Measurements from ENCODE around the gene SELENOK. TPM values are rescaled to one million over a fixed set of nuclear protein-coding genes. Genes with fewer than 3 reads are reported as not detected.

Gene SELENOK
- total and polyA plus RNA-seq, 2 of the 13 experiments (the other 11 are each of a cell fraction or from before 2014, with no cell fraction given), result 67.0 to 81.0 TPM

- TF ChIP-seq ZBTB2 (CRISPR knock-in tag; IDR thresholded peaks at IDR 0.05; ENCODE audit: low read depth), result 0 out of 2 replicates have a peak, but pooled peaks have one; percentile 44
- peak; percentile 82; the same call in 1 of the 2 replicates for TF ChIP-seq HIVEP1 (CRISPR knock-in tag; IDR thresholded peaks at IDR 0.05)
- TF ChIP-seq KLF9 (CRISPR knock-in tag; IDR thresholded peaks at IDR 0.05; ENCODE audit: low read depth), result no peak
- no peak for TF ChIP-seq SMARCE1 (IDR thresholded peaks at IDR 0.05; ENCODE audit: borderline replicate concordance)
- peak; percentile 95 for TF ChIP-seq HDAC1 (CRISPR knock-in tag; IDR thresholded peaks at IDR 0.05)
- TF ChIP-seq ZNF431 (CRISPR knock-in tag; IDR thresholded peaks at IDR 0.05; ENCODE audit: borderline replicate concordance, low read depth), result no peak; the same call in 1 of the 2 replicates
- TF ChIP-seq, protein P1, sequence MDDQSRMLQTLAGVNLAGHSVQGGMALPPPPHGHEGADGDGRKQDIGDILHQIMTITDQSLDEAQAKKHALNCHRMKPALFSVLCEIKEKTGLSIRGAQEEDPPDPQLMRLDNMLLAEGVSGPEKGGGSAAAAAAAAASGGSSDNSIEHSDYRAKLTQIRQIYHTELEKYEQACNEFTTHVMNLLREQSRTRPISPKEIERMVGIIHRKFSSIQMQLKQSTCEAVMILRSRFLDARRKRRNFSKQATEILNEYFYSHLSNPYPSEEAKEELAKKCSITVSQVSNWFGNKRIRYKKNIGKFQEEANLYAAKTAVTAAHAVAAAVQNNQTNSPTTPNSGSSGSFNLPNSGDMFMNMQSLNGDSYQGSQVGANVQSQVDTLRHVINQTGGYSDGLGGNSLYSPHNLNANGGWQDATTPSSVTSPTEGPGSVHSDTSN (CRISPR knock-in tag; IDR thresholded peaks at IDR 0.05; ENCODE audit: borderline replicate concordance), result 0 out of 2 replicates have a peak, but pooled peaks have one; percentile 19
- TF ChIP-seq RFX3 (CRISPR knock-in tag; IDR thresholded peaks at IDR 0.05), result no peak
- no peak for TF ChIP-seq LRRFIP1 (CRISPR knock-in tag; conservative IDR thresholded peaks at IDR 0.05)
- no peak for TF ChIP-seq PCBP2 (optimal IDR thresholded peaks at IDR 0.05; ENCODE audit: low read depth, low read length, poor library complexity, severe bottlenecking)
- TF ChIP-seq, protein P2, sequence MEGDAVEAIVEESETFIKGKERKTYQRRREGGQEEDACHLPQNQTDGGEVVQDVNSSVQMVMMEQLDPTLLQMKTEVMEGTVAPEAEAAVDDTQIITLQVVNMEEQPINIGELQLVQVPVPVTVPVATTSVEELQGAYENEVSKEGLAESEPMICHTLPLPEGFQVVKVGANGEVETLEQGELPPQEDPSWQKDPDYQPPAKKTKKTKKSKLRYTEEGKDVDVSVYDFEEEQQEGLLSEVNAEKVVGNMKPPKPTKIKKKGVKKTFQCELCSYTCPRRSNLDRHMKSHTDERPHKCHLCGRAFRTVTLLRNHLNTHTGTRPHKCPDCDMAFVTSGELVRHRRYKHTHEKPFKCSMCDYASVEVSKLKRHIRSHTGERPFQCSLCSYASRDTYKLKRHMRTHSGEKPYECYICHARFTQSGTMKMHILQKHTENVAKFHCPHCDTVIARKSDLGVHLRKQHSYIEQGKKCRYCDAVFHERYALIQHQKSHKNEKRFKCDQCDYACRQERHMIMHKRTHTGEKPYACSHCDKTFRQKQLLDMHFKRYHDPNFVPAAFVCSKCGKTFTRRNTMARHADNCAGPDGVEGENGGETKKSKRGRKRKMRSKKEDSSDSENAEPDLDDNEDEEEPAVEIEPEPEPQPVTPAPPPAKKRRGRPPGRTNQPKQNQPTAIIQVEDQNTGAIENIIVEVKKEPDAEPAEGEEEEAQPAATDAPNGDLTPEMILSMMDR (CRISPR knock-in tag; IDR thresholded peaks at IDR 0.05), result peak; percentile 56
- no peak for TF ChIP-seq ZNF644 (CRISPR knock-in tag; IDR thresholded peaks at IDR 0.05; ENCODE audit: low read depth)
- 0 out of 2 replicates have a peak, but pooled peaks have one; percentile 75 for TF ChIP-seq ZBTB8A (CRISPR knock-in tag; IDR thresholded peaks at IDR 0.05; ENCODE audit: borderline replicate concordance, low read depth)
- TF ChIP-seq ZNF12 (CRISPR knock-in tag; IDR thresholded peaks at IDR 0.05), result peak; percentile 17; the same call in 1 of the 2 replicates
- peak; percentile 81 for TF ChIP-seq ZBTB7B (CRISPR knock-in tag; IDR thresholded peaks at IDR 0.05)
- peak; percentile 90 for TF ChIP-seq AGO2 (optimal IDR thresholded peaks at IDR 0.05; ENCODE audit: low read depth, low read length)
- no peak for TF ChIP-seq PREB (CRISPR knock-in tag; IDR thresholded peaks at IDR 0.05)
- peak; percentile 75; the same call in 1 of the 2 replicates for TF ChIP-seq ZBTB38 (CRISPR knock-in tag; IDR thresholded peaks at IDR 0.05)
- TF ChIP-seq HMGA1 (CRISPR knock-in tag; conservative IDR thresholded peaks at IDR 0.05), result no peak
- 0 out of 2 replicates have a peak, but pooled peaks have one; percentile 2 for TF ChIP-seq ATAD3A (CRISPR knock-in tag; IDR thresholded peaks at IDR 0.05)
- peak; percentile 89 for TF ChIP-seq HOXA3 (CRISPR knock-in tag; IDR thresholded peaks at IDR 0.05)
Measured at GRCh38 chr3:53881691-53882593, 9.7 kb downstream of the SELENOK start, which contains the start of gene ACTR8 (continued).
